NCI-H1436 (cell line): Measurements from ENCODE around the gene ZNF670.
"Not testable (repeated sequence)": the region's sequence is repeated elsewhere in the genome, so short reads cannot be mapped to it uniquely, and the experiment has no call there.

ENCODE experiments used
- DNase-seq: peaks from one replicate; lab custom pipeline; 2025; lab: John Stamatoyannopoulos, UW

The ZNF670 gene

DNA sequence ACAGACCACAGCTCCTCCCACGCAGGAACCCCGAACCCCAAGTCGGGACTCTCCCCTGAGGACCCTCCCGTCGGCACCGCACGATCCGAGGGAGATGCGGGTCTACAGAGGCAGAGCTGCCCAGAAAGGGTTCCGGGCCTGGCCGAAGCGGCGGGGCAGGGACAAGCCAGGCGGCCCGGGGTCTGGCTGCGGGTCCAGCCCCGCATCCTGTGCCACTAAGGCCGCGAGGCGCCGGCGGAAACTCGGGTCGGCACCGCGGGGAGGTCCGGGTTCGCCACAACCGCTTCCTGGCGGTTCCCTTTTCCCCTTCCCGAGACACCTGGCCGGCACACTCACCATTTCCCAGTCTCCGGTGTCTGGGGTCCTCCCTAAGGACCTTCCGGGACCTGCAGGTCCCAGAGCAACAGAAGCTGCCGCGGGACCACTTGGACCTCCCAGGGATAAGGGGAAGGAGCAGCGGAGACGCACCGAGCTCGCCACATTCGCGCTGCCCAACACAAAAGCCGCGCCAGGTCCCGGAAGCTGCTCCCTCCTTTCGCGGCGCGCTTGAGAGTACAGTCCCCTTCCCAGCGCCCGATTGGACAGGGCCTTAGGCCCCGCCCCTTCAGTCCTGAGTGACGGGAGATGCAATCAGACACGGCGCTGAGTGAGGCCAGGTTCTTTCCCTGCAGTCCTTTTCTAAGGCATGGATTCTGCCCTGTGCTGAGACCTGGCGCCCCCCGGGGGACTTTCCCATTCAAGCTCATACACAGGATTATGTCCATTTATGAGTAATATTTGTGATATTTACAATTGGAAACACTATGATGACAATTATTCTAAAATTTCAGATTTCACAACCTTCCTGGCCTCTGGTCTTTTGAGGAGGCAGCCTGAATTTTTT lies at the start of gene ZNF670:
ZNF670 (minus strand) TSS at position 554 of the 883 bp plus-strand sequence; CDS start at position 339, 215 bp downstream.
- peak; percentile 99 for DNase-seq

- DNase-seq, result not testable (repeated sequence)
Measured at GRCh38 chr1:247127519-247128282, 49.1 kb upstream of the ZNF670 start.

DNA sequence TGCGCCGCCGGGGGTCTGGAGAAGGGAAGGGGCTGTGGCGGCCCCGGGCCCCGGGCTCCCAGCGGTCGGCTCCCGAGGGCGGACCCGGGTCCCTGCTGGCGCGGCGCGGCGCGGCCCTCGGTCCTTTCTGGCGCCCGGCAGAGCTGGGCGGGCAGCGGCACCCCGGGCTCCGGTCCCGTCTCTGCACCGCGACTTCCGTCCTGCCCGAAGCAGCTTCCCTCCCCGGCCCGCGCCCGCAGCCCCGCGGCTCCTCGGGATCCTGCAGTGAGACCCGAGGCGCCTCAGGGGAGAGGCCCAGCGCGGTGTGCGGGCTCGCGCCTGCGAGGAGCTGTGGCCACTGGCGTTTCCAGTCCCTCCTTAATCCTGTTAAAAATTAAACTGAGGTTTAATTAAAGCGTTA lies 48.0 kb upstream of the ZNF670 start:
- DNase-seq, result not testable (repeated sequence)

DNA sequence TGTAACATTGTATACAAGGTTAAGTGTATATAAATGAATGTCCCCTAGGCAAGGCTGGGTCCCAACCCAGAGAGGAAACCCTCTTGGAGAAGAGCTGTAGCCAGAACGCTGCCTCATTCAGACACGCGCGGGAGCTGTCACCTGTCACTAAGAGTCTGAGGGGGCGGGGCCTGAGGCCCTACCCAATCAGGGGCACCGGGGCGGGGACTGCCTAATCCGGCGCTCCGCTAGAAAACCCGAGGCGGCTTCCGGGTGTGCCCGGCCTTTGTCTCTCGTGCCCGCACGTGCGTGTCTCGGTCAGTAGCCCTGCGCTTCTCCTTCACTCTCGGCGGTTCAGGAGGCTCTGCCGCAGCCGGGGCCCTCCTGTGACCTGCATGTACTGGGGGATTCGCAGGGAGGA lies 47.6 kb upstream of the ZNF670 start:
- DNase-seq, result not testable (repeated sequence)

- no peak for DNase-seq
Measured at GRCh38 chr1:247121382-247121781, 42.8 kb upstream of the ZNF670 start.

GRCh38 chr1:247120408-247120668 lies 41.7 kb upstream of the ZNF670 start:
- DNase-seq, result not testable (repeated sequence)

GRCh38 chr1:247119600-247120407 lies 41.2 kb upstream of the ZNF670 start:
- no peak for DNase-seq

DNA sequence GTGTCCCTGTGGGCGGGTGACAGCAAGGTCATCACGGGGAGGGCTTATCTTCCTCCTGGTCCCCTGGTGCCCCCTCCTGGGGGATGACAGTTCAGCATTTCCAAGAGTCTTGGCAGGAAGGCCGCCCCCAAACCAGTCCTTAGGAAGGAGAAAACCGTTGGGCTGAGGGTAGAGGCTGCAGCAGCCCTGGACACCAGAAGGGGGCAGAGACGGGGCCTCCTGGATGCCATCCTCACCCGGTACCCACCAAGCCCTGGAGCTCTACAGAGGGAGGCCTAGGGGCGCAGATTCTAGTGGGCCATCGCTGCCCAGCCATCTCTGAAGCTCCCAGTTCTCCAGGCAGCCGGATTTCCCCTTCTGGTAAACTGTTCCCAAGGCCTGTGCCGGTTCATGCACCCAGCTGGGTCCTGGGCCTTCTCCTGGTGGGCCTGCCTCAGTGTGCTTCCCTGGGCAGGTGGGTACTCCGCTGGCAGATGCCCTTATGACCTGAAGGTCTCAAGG lies 40.4 kb upstream of the ZNF670 start:
- peak; percentile 31 for DNase-seq

GRCh38 chr1:247115545-247115944 lies 36.9 kb upstream of the ZNF670 start:
- DNase-seq, result no peak

- no peak for DNase-seq
Measured at GRCh38 chr1:247115141-247115510, 36.5 kb upstream of the ZNF670 start.

DNA sequence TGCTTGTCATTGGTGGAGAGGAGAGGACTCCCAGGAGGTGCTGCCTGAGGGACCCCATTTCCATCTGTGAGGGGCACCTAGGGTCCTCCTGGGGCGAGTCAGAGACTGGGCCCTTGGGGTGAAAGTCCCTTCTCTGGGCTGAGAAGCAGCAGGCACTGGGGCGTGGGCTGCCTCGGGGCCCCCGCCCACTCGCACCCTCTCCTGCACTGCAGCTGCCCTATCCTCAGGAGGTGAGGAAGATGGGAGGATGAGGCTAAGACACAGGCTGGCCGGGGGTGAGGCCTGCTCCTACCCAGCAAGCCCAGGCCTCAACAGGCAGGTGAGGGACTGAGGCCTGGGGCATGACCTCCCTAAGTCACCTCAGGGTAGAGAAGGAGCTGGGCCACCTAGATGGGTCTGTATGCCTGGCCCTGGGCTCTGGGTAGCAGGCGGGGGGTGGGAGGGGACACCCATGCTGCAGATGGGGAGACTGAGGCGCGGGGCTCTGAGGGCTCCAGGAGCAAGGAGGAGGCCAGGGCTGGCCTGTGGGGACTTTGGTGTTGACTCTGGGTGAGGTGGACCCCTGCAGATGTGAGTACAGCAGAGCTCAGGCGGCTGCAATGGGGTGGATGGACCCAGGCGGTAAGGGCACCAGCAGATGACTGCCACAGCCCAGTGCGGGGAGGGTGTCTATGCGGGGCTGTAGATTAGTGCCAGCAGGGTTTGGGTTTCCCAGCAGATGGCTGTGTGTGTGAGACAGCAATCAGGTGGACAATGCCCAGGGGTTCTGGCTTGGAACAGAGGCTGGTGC lies 35.9 kb upstream of the ZNF670 start:
- no peak for DNase-seq

DNA sequence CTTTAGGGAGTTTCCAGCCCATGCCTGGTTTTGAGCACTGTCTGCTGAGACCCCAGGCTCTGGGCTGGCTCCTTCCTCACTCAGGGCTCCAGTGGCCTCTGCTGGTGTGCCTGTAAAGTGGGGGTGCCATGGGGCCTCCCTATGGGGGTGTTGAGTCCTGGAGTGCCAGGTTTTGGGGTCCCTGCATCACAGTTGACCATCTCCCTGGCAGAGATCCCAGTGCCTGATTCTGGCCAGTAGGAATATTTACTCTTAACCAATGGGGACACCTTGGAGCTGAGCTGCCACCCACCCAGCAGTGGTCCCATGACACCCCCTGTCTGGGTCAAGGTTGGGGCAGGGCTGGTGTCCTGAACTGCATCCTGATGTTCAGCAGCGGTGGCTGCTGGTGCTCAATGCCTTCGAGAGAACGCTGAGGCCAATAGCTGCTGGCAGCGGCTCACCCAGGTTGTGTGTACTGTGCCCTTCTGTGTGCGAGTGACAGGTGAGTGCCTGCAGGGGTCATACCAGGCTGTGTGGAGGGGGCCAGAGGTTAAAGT lies 35.2 kb upstream of the ZNF670 start:
- no peak for DNase-seq

DNA sequence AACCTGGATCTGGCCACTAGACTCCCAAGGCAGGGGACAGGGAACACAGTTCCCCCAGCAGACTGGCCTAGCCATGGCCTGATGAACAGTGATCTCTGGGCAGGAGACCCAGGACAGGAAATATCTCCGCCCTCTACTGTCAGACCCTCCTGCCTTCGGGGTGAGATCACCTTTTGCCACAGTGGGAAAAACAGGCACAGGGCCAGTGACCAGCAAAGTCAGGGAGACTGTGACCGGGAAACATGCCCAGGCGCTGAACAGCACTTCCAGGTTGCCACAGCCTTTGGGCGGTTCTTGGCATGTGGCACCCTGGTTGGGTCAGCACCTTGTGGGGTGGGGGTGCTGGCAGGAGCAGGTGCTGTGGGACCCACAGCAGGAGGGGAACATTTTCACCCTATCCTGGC lies 34.5 kb upstream of the ZNF670 start:
- no peak for DNase-seq

GRCh38 chr1:247112479-247112781 lies 33.8 kb upstream of the ZNF670 start:
- no peak for DNase-seq

DNA sequence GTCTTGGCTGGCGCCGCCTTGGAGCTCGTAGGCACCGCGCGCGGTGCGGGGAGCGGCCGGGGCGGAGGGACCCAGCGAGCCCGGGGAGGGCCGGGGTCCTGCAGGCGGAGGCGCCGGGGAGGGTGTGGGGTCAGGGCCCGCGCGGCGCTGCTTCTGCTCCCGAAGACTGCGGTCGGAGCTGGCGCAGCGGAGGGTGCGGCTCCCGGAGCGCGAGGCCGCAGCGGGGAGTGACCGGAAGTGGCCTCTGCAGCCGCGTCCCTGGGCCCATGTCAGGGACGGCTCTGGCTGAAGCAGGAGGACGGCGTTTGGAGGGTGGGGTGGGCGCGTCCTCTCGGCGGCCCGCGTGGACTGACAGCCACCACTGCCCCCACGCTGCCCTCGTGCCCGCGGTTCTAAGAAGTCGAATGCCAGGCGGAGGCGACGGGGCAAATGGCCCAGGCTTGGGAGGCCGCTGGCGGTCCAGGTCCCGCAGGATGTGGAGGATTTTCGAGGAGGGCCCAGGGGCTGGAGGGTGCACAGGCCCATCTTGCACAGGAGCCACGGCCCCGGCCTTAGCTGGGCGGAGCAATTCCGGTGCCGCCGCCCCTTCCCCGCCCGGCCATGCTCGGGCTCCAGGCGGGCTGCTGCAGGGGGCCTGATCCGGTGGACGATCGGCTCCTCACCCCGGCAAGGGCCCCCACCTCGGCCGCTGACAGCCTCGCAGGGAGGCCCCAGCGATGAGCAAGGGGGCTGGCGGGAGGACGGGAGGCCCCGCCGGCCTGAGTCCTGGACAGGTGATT lies 33.3 kb upstream of the ZNF670 start:
- peak; percentile 12 for DNase-seq

DNA sequence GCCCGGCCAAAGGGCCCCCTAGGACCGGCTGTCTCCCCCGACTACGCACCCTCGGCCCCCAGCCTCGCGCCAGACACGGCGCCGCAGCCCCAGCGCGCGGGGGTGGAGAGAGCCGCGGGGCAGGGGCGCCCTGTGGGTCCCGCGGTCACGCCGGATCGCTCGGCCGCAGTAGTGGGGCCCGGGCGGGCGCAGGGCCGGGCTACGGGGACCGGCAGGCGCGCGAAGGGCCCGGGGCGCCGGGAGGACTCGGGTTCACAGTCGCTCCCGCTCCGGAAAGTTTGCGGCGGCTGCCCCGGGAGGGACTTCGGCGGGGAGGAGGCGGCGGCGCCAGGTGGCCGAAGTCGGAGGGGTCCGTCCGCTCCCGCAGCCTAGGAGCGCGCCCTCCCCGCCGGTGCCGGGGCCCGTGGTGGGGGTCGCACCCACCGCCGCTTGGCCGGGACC lies 32.7 kb upstream of the ZNF670 start:
- no peak for DNase-seq

DNA sequence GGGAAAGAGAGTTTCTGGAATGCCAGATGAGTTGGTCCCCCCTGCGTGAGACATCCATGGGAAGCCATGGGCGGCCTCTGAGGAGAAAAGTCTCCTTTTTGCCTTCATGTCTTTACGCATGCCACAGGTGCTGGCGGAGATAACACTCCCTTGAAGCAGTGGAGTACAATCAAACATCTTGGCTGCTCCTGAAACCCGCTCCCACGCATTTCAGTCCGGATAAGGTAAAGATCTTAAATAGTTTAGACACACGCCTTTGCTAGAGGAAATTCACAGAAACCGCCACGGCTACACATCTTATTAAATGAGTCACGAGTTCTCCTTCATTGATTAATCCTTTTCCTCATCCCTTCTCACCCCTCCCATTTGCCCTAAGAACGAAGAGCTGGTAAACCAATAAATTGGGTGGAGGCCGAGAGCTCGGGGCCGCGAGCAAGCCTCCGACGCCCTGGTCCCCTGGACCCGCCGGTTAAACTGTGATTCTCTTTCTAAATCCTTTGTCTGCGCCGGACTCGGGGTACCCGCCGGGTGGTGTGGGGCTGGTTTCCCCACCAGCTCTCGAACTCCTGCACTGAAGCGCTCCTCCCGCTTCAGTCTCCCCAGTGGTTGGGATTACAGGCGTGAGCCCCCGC lies 32.1 kb upstream of the ZNF670 start:
- DNase-seq, result no peak

- DNase-seq, result no peak
Measured at GRCh38 chr1:247107694-247108093, 29.1 kb upstream of the ZNF670 start.

- no peak for DNase-seq
Measured at GRCh38 chr1:247105966-247106365, 27.4 kb upstream of the ZNF670 start.

- DNase-seq, result no peak
Measured at GRCh38 chr1:247104965-247105364, 26.4 kb upstream of the ZNF670 start.
